Mucosa of descending colon (tissue), 3 donors: ENCODE results near the gene RPL14. TPM values are rescaled to one million over a fixed set of nuclear protein-coding genes. Genes with fewer than 3 reads are reported as not detected.

Experiments used
- ATAC-seq: fragments of 200-7000 bp; cut with Tn5 transposase; one replicate; pipeline ENCODE4 v1.9.1; 2020; ENCODE audit warnings: mild to moderate bottlenecking, moderate library complexity
- DNase-seq, 3 donors: peaks; one replicate each; pipeline ENCODE4 v3.0.0-alpha.2; 2020
- H3K36me3 ChIP-seq: fragments of 200-600 bp; one replicate; pipeline ENCODE4 v1.8.0; 2021; ENCODE audit warnings: low read depth, mild to moderate bottlenecking
- H3K4me1 ChIP-seq: fragments of 200-600 bp; one replicate; pipeline ENCODE4 v1.8.0; 2021; ENCODE audit warnings: low read depth, mild to moderate bottlenecking
- H3K4me3 ChIP-seq: fragments of 200-600 bp; one replicate; pipeline ENCODE4 v1.8.0; 2021; ENCODE audit warnings: mild to moderate bottlenecking
- H3K9me3 ChIP-seq: fragments of 200-600 bp; one replicate; pipeline ENCODE4 v1.8.0; 2021; ENCODE audit warnings: mild to moderate bottlenecking
- intact Hi-C, 2 donors: fragments of 100-400 bp; cut with DNase I in 1 of 2; cut with micrococcal nuclease in 1 of 2; formaldehyde crosslinking; loops; one replicate each; pipeline versions ENCODE4 v1.11.0 to v1.11.1; 2022; cut with DNase I, micrococcal nuclease
- total RNA-seq, 3 donors: library from RNA; stranded (reverse); fragmentation: NEBNext Ultra II Directional in 2 of 3; extraction: Animal tissue kit (Norgen Biotek cat#: 25700) in 2 of 3; gene quantifications; one replicate each; pipeline versions ENCODE4 v1.2.1 to v1.2.4, GENCODE V29; 2021 to 2023
- TF ChIP-seq, protein P1 (sequence below): fragments of 200-600 bp; IDR thresholded peaks from one replicate; pipeline ENCODE4 v1.8.0; 2022; ENCODE audit warnings: antibody characterized with exemption, mild to moderate bottlenecking
- donor health status: DM: no; HTN: no; CAD: no; lungs with moderate emphysema.
- donor health status: DM: no; HTN: no; CAD: no.
- donor health status: DM: no; HTN: yes; CAD: no.

The RPL14 gene
- total RNA-seq, 3 donors from 2014 or later, result 1,286 to 1,516 (median 1,490) TPM

DNA sequence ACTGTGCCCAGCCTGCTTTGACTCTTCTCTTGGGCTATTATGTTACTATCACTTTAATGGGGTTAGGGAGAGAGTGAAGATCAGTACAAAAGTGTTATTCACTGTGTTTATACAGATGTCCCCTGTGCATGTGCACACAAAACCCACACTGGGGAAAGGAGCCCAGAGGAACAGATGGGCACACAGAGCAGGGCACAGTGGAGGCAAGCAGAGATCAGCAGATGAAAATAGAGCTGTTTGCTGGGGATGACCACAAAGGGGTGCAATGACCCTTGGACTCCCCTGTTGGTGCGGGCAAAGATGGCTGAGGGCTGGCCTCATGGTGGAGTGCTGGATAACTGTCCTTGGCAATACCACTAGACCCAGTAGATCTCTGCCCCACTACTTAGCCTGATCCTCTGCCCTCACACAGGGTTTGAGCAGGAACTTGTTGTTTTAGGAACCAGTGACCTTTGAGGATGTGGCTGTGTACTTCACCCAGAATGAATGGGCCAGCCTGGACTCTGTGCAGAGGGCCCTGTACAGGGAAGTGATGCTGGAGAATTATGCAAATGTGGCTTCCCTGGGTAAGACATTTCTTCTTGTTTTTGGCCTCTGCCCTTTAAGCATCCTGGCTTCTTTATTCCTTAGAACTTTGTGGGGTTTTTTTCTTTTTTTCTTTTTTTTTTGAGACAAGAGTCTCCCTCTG, 54.0 kb downstream of the RPL14 start:
- ATAC-seq (no peak), DNase-seq (no peak)
- TF ChIP-seq, protein P1, sequence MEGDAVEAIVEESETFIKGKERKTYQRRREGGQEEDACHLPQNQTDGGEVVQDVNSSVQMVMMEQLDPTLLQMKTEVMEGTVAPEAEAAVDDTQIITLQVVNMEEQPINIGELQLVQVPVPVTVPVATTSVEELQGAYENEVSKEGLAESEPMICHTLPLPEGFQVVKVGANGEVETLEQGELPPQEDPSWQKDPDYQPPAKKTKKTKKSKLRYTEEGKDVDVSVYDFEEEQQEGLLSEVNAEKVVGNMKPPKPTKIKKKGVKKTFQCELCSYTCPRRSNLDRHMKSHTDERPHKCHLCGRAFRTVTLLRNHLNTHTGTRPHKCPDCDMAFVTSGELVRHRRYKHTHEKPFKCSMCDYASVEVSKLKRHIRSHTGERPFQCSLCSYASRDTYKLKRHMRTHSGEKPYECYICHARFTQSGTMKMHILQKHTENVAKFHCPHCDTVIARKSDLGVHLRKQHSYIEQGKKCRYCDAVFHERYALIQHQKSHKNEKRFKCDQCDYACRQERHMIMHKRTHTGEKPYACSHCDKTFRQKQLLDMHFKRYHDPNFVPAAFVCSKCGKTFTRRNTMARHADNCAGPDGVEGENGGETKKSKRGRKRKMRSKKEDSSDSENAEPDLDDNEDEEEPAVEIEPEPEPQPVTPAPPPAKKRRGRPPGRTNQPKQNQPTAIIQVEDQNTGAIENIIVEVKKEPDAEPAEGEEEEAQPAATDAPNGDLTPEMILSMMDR, result no peak
- intact Hi-C loops, result no loop called here
- no peaks in the 10 kb centered on the region for H3K9me3 ChIP-seq
- H3K4me1 ChIP-seq, result peaks cover 5% of the 10 kb centered on the region
- H3K36me3 ChIP-seq, result no peaks in the 10 kb centered on the region
- H3K4me3 ChIP-seq, result no peak overlapping the region

DNA sequence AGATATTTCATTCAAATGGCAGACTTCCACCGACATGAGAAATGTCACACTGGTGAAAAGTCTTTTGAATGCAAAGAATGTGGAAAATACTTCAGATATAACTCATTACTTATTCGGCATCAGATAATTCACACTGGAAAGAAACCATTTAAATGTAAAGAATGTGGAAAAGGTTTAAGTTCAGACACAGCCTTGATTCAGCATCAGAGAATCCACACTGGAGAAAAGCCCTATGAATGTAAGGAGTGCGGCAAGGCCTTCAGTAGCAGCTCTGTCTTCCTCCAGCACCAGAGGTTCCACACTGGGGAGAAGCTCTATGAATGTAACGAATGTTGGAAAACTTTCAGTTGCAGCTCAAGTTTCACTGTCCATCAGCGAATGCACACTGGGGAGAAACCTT, 59.1 kb downstream of the RPL14 start:
- DNase-seq, result no peak
- Histone ChIP-seq H3K4me3 (no peak overlapping the region), H3K36me3 (no peaks in the 10 kb centered on the region), H3K4me1 (no peaks in the 10 kb centered on the region), H3K9me3 (no peaks in the 10 kb centered on the region)
- intact Hi-C loops, result no loop called here
- TF ChIP-seq, protein P1, result no peak
- ATAC-seq, result no peak

DNA sequence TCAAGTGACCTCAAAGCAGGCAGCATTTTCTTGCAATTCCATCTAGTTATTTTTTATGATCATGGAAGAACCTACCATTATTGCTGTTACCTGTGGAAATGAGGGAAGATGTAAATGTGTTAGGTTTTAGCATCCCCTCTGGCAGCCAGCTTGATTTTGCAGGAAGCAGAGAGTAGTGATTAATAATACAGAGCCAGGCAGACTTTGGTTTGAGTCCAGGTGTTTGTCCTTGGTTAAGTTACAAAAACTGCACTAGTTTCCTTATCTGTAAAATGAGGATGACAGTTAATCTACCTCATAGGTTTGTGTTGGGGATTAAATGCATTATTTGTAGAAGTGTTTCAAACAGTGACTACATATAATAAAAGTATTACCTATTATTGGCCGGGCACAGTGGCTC, 60.9 kb downstream of the RPL14 start:
- no peak for DNase-seq
- H3K36me3 ChIP-seq, result no peaks in the 10 kb centered on the region
- no peak for ATAC-seq
- H3K9me3 ChIP-seq, result no peaks in the 10 kb centered on the region
- intact Hi-C loops, result no loop called here
- H3K4me3 ChIP-seq, result no peak overlapping the region
- TF ChIP-seq, protein P1, result no peak
- H3K4me1 ChIP-seq, result no peaks in the 10 kb centered on the region

Other genes with a start within 250 kb of the RPL14 start
- gene EIF1B, start 147.6 kb upstream of the RPL14 start, total RNA-seq, result 10 to 100 TPM; 37.3 to 62.7 (median 41.3) TPM
- gene ENTPD3, start 70.2 kb upstream of the RPL14 start, total RNA-seq, result 1 to 10 TPM; 1.7 to 5.5 (median 3.3) TPM
- 10 to 100 TPM in 1 of 3 donors, 1 to 10 TPM in 2; 6.5 to 11.3 (median 9.5) TPM for gene ZNF619, start 19.8 kb downstream of the RPL14 start, total RNA-seq
- 1 to 10 TPM; 4.0 to 7.0 (median 6.4) TPM for gene ZNF620, start 48.7 kb downstream of the RPL14 start, total RNA-seq
- gene ZNF621, start 67.6 kb downstream of the RPL14 start, total RNA-seq, result 10 to 100 TPM; 16.6 to 21.9 (median 18.6) TPM